SK-N-SH treated with all-trans-retinoic acid at 6 μM for 48 hours (cell line): Measurements from ENCODE around the gene MMP23B.

Experiments
- ARNTL ChIP-seq: fragments of 450-650 bp; formaldehyde crosslinking; IDR thresholded peaks from 2 replicates; pipeline ENCODE4 v1.5.0; 2020; ENCODE audit warnings: low read depth, mild to moderate bottlenecking, moderate library complexity, borderline replicate concordance
- ESRRG ChIP-seq: fragments of 250-450 bp; sonication (Bioruptor Pico); IDR thresholded peaks from 2 replicates; pipeline ENCODE4 v1.6.1; 2021; ENCODE audit warnings: mild to moderate bottlenecking
- ISL1 ChIP-seq: fragments of 250-450 bp; sonication (Bioruptor Pico); IDR thresholded peaks from 2 replicates; pipeline ENCODE4 v2.1.2; 2022; ENCODE audit warnings: mild to moderate bottlenecking, moderate library complexity
- PATZ1 ChIP-seq: fragments of 250-450 bp; sonication (Bioruptor Pico); IDR thresholded peaks from 2 replicates; pipeline ENCODE4 v1.8.0; 2020; ENCODE audit warnings: mild to moderate bottlenecking, moderate library complexity, borderline replicate concordance
- POU6F1 ChIP-seq: fragments of 250-450 bp; sonication (Bioruptor Pico); IDR thresholded peaks from 2 replicates; pipeline ENCODE4 v1.8.0; 2021; ENCODE audit warnings: low read depth, mild to moderate bottlenecking, moderate library complexity, borderline replicate concordance
- PPARA ChIP-seq: fragments of 250-450 bp; sonication (Bioruptor Pico); IDR thresholded peaks from 2 replicates; pipeline ENCODE4 v1.5.0; 2020; ENCODE audit warnings: mild to moderate bottlenecking, borderline replicate concordance
- TOX ChIP-seq: fragments of 250-450 bp; sonication (Bioruptor Pico); IDR thresholded peaks from 2 replicates; pipeline ENCODE4 v1.8.0; 2021; ENCODE audit warnings: mild to moderate bottlenecking, moderate library complexity, borderline replicate concordance
- ZNF565 ChIP-seq: fragments of 450-650 bp; formaldehyde crosslinking; conservative IDR thresholded peaks from 2 replicates; pipeline ENCODE4 v1.5.0; 2020; ENCODE audit warnings: low read depth, mild to moderate bottlenecking, moderate library complexity

GRCh38 chr1:1621173-1622009 lies 10.6 kb upstream of the MMP23B start:
- no peak for TF ChIP-seq PATZ1 (CRISPR knock-in tag)
- TF ChIP-seq PPARA: no peak
- no peak for TF ChIP-seq ARNTL (CRISPR knock-in tag)
- no peak for TF ChIP-seq ESRRG (CRISPR knock-in tag)
- TF ChIP-seq ZNF565 (CRISPR knock-in tag): no peak
- TF ChIP-seq POU6F1 (CRISPR knock-in tag): no peak
- TF ChIP-seq ISL1 (CRISPR knock-in tag): no peak
- TF ChIP-seq TOX (CRISPR knock-in tag): no peak
